ENCODE measurements around the gene CYP24A1. TPM values are rescaled to one million over a fixed set of nuclear protein-coding genes. Genes with fewer than 3 reads are reported as not detected.

The CYP24A1 gene
- total and polyA plus RNA-seq, 2 of the 8 experiments (the other 6 are each of a cell fraction or from before 2014, with no cell fraction given): not detected

- Histone ChIP-seq H3K14ac (ENCODE audit: insufficient read length) (no peak overlapping the region), H4K20me1 (replicated peaks in 1 of 2; ENCODE audit: control insufficient read depth in 1 of 2, insufficient read depth in 2 of 2, low read length in 2 of 2) (no peaks in the 10 kb centered on the region), H2BK120ac (replicated peaks; ENCODE audit: low read depth, low read length) (no peak overlapping the region), H2BK5ac (ENCODE audit: low read depth, low read length) (no peak overlapping the region), H2AFZ (ENCODE audit: low read length) (no peak overlapping the region), H3K79me1 (ENCODE audit: low read depth, low read length) (no peaks in the 10 kb centered on the region), H2BK12ac (ENCODE audit: low read depth, low read length) (no peak overlapping the region), H3K4me3 (ENCODE audit: extremely low read depth in 1 of 4, insufficient read depth in 2 of 4, low read depth in 3 of 4, low read length in 4 of 4) (no peak overlapping the region), H3K4me2 (ENCODE audit: insufficient read depth in 1 of 2, low read depth in 2 of 2, low read length in 2 of 2) (no peak overlapping the region), H4K8ac (ENCODE audit: extremely low read depth, insufficient read depth, low read length) (no peak overlapping the region), H3K23ac (ENCODE audit: insufficient read length) (no peak overlapping the region), H2BK15ac (ENCODE audit: low read length) (no peak overlapping the region), H3K4ac (replicated peaks; ENCODE audit: insufficient read length, low read depth, low read length) (no peak overlapping the region), H3K56ac (replicated peaks; ENCODE audit: insufficient read length, low read depth, low read length) (no peak overlapping the region), H3K27ac (ENCODE audit: low read depth, low read length) (no peak overlapping the region), H3K27me3 (replicated peaks in 1 of 4; ENCODE audit: control insufficient read depth in 3 of 4, extremely low read depth in 1 of 4, insufficient read depth in 3 of 4, low read length in 3 of 4) (no peaks in the 10 kb centered on the region), H3K9ac (replicated peaks in 1 of 4; ENCODE audit: extremely low read depth in 1 of 4, low read depth in 3 of 4, low read length in 3 of 4) (no peak overlapping the region), H2BK20ac (ENCODE audit: low read length) (no peak overlapping the region), H4K91ac (replicated peaks; ENCODE audit: insufficient read length, low read length) (no peak overlapping the region), H3K36me3 (ENCODE audit: control insufficient read depth in 2 of 4, insufficient read depth in 4 of 4, low read length in 3 of 4) (no peaks in the 10 kb centered on the region), H3K4me1 (replicated peaks in 1 of 4; ENCODE audit: control insufficient read depth in 3 of 4, insufficient read depth in 4 of 4, low read length in 3 of 4) (no peaks in the 10 kb centered on the region), H3K23me2 (ENCODE audit: low read depth, low read length) (no peaks in the 10 kb centered on the region), H3K9me3 (ENCODE audit: insufficient read depth in 2 of 2, low read depth in 1 of 2, low read length in 1 of 2) (peaks cover 0 to 4% of the 10 kb centered on the region in 2 experiments; a peak in 1 of 4 replicates), H2AK5ac (ENCODE audit: low read depth, low read length) (no peak overlapping the region), H3K18ac (ENCODE audit: extremely low read depth, low read length) (no peak overlapping the region), H3K79me2 (ENCODE audit: control insufficient read depth in 1 of 2, insufficient read depth in 2 of 2, low read length in 2 of 2) (no peaks in the 10 kb centered on the region), H4K5ac (ENCODE audit: insufficient read length, low read depth, low read length) (no peak overlapping the region)
- ChIA-PET CTCF (ENCODE audit: partially characterized antibody) (interaction anchor here (1.0 to 1.3 kb wide), 2 partner anchors 20 to 59 kb away, joined by 3 to 4 read pairs; no protein-coding TSS in a partner anchor), POLR2A (ENCODE audit: partially characterized antibody) (no interaction called here)
- DNase-seq (ENCODE audit: low read depth in 1 of 2, low spot score in 2 of 2): no peak
- 94% methylated on average over 16 of the region's 16 CpGs; no CpG with 5 or more reads in 1 of the 2 experiments for WGBS, 2 experiments (ENCODE audit: extremely low coverage in 1 of 2, insufficient coverage in 1 of 2, insufficient read length in 1 of 2, insufficient replicate concordance in 2 of 2, low coverage in 1 of 2, low lambda C conversion rate in 2 of 2, missing lambda C conversion rate in 1 of 2)
- no peak for FAIRE-seq
- TF ChIP-seq SIN3A (conservative IDR thresholded peaks at IDR 0.05 in 1 of 2, IDR thresholded peaks at IDR 0.05 in 1 of 2; ENCODE audit: low read depth in 1 of 2, low read length in 2 of 2) (no peak), TEAD4 (IDR thresholded peaks at IDR 0.05; ENCODE audit: low read depth, low read length) (no peak), CEBPB (IDR thresholded peaks at IDR 0.05; ENCODE audit: low read depth, low read length) (no peak), JUN (IDR thresholded peaks at IDR 0.05; ENCODE audit: low read depth, low read length) (no peak), CTBP2 (IDR thresholded peaks at IDR 0.05; ENCODE audit: borderline replicate concordance, insufficient read depth, insufficient read length, low read length) (no peak), SP2 (IDR thresholded peaks at IDR 0.05; ENCODE audit: low read length) (no peak), SP1 (IDR thresholded peaks at IDR 0.05; ENCODE audit: low read depth, low read length) (no peak), NANOG (IDR thresholded peaks at IDR 0.05; ENCODE audit: insufficient read depth, low read depth, low read length, poor library complexity, severe bottlenecking) (no peak), PHF8 (conservative IDR thresholded peaks at IDR 0.05; ENCODE audit: low read depth, low read length) (no peak), SAP30 (IDR thresholded peaks at IDR 0.05; ENCODE audit: insufficient read depth, insufficient replicate concordance, low read length) (no peak), EGR1 (IDR thresholded peaks at IDR 0.05; ENCODE audit: borderline replicate concordance, low read depth, low read length) (no peak), CHD1 (IDR thresholded peaks at IDR 0.05; ENCODE audit: low read depth, low read length) (no peak), GTF2F1 (IDR thresholded peaks at IDR 0.05; ENCODE audit: borderline replicate concordance, low read depth, low read length) (no peak), TAF7 (optimal IDR thresholded peaks at IDR 0.05; ENCODE audit: borderline replicate concordance, low read depth, low read length) (no peak)
Observed at GRCh38 chr20:54162378-54163009, 11.3 kb downstream of the CYP24A1 start.
